HEK293T (cell line): ENCODE data around the gene TTBK1.

Experiments used
- BHLHE40 ChIP-seq: fragments of 450-650 bp; IDR thresholded peaks from 2 replicates; pipeline ENCODE4 v1.6.1; 2016; ENCODE audit warnings: mild to moderate bottlenecking, moderate library complexity, borderline replicate concordance
- CTBP1 ChIP-seq: fragments of 450-650 bp; IDR thresholded peaks from 2 replicates; pipeline ENCODE4 v1.6.1; 2016; ENCODE audit warnings: borderline replicate concordance
- FOXA1 ChIP-seq: fragments of 450-650 bp; IDR thresholded peaks from 2 replicates; pipeline ENCODE4 v1.6.1; 2016; ENCODE audit warnings: mild to moderate bottlenecking
- FOXK2 ChIP-seq: fragments of 450-650 bp; IDR thresholded peaks from 2 replicates; pipeline ENCODE4 v1.6.1; 2016; ENCODE audit warnings: mild to moderate bottlenecking
- FOXM1 ChIP-seq: fragments of 450-650 bp; IDR thresholded peaks from 2 replicates; pipeline ENCODE4 v1.6.1; 2017; ENCODE audit warnings: mild to moderate bottlenecking, borderline replicate concordance
- LEF1 ChIP-seq: fragments of 450-650 bp; IDR thresholded peaks from 2 replicates; pipeline ENCODE4 v1.6.1; 2017; ENCODE audit warnings: mild to moderate bottlenecking, borderline replicate concordance
- PKNOX1 ChIP-seq: fragments of 450-650 bp; IDR thresholded peaks from 2 replicates; pipeline ENCODE4 v1.6.1; 2016
- SP1 ChIP-seq: fragments of 450-650 bp; IDR thresholded peaks from 2 replicates; pipeline ENCODE4 v1.6.1; 2017
- SUZ12 ChIP-seq: fragments of 450-650 bp; IDR thresholded peaks from 2 replicates; pipeline ENCODE4 v1.6.1; 2016; ENCODE audit warnings: mild to moderate bottlenecking
- ZNF384 ChIP-seq: fragments of 450-650 bp; IDR thresholded peaks from 2 replicates; pipeline ENCODE4 v1.6.1; 2016

DNA sequence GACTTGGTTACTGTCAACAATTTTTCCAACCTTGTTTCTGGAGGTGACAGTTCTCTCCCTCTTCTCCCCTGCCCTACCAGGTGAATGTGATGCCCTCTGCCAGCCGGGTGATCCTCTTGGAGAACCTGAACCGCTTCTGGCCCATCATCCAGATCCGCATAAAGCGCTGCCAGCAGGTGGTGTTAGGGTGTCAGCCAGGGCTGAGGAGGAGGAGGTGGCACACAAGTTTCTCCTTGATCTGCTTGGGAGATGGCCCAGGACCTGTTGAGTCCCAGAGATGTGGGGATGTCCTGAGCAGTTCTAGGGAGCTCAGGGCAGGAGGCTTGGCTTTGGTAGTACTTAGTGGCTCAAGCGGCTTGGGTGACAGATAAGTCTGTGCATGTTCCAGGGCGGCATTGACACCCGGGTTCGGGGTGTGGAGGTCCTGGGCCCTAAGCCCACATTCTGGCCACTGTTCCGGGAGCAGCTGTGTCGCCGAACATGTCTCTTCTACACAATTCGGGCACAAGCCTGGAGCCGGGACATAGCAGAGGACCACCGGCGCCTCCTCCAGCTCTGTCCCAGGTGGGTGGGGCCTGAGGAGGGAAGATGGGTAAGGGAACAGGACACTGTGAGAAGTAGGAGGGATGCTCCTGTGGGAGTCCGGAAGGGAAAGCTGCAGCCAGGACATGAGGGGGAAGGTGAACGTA lies 40.1 kb upstream of the TTBK1 start:
- no peak for TF ChIP-seq PKNOX1
- no peak for TF ChIP-seq FOXA1
- TF ChIP-seq FOXM1 = no peak
- TF ChIP-seq ZNF384 = no peak
- TF ChIP-seq FOXK2 = no peak
- no peak for TF ChIP-seq SUZ12
- TF ChIP-seq BHLHE40 = no peak
- TF ChIP-seq SP1 = no peak
- no peak for TF ChIP-seq LEF1
- TF ChIP-seq CTBP1 = no peak
